Ammon's horn (tissue), 1 donor: ENCODE data around the gene SPAG4.

ENCODE experiments used
- DNase-seq: peaks from one replicate; pipeline ENCODE4 v3.0.0-alpha.2; 2016; ENCODE audit warnings: low spot score

Gene SPAG4

GRCh38 chr20:35660122-35660937 is 44.7 kb downstream of the SPAG4 start:
- DNase-seq: no peak

GRCh38 chr20:35661053-35661452 is 45.4 kb downstream of the SPAG4 start:
- DNase-seq: no peak

GRCh38 chr20:35661908-35662307 is 46.3 kb downstream of the SPAG4 start:
- DNase-seq: no peak

- no peak for DNase-seq
Observed at GRCh38 chr20:35662551-35662950, 46.9 kb downstream of the SPAG4 start.

DNA sequence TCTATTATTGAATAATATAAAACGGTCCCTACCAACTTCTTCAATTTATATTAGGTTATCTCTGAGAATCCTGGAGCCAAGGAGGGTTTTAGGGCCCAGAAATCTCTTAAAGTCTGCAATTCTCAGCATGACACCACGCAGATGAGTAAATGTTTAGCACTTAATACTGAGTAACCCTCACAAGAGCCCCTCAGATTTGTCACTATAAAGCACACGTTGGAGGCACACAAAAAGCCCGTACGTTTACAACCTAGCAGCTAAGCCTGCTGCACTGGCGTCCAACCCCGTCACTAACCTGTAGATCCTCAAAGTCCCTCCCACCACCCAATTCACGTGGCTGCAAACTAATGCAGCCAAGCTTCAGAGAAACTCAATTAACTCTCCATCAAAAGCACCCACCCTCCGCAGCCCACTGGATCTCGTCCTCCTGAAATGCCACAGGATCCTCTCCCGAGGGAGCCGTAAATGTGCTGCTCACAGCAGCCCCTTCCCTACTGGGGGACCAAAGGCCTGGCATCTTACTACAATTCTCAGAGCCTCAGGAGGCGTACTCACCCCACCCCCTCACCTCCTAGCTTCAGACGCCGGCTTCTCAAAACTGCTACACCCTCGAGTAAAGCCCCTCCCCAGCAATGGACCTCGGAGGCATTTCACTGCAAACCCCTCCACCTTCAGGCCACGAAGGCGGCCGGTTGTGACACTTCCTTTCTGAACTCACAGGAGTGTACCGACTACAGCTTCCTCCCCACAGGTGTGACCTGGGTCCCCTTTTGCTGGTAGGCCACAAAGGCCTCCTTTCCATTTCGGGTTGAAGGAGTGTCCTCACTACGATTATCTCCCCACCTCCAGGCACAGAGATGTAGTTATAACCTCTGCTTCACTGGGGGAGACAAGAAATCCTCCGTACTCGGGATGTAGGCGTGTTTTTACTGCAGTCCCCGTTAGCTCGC is 48.2 kb downstream of the SPAG4 start:
- peak; percentile 56 for DNase-seq

- DNase-seq: peak; percentile 95
Observed at GRCh38 chr20:35664466-35665206, 49.0 kb downstream of the SPAG4 start, which contains the start of the genes CPNE1 and RBM12. Gene CPNE1, minus strand, starts transcription at chr20:35664900. Its CDS starts 31,977 bp downstream, at chr20:35632923. Gene RBM12, minus strand, starts transcription at chr20:35664900. Its CDS starts 9,578 bp downstream, at chr20:35655322.

DNA sequence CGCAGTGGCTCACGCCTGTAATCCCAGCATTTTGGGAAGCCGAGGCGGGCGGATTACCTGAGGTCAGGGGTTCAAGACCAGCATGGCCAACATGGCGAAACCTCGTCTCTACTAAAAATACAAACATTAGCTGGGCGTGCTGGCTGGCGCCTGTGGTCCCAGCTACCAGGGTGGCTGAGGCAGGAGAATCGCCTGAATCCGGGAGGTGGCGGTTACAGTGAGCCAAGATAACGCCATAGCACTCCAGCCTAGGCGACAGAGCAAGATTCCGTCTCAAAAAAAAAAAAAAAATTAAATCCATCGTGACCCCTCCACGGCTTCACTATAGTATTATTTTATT is 50.3 kb downstream of the SPAG4 start:
- no peak for DNase-seq

GRCh38 chr20:35669221-35669620 is 53.6 kb downstream of the SPAG4 start:
- no peak for DNase-seq

GRCh38 chr20:35669681-35670080 is 54.1 kb downstream of the SPAG4 start:
- DNase-seq: no peak
